IMR-90 (cell line): Measurements from ENCODE around the gene ADRA1B. TPM values are rescaled to one million over a fixed set of nuclear protein-coding genes. Genes with fewer than 3 reads are reported as not detected.

Experiments used
- ATAC-seq: fragments of 200-7000 bp; cut with Tn5 transposase; 2 replicates; pipeline ENCODE4 v1.9.1; 2020; ENCODE audit warnings: low read depth, mild to moderate bottlenecking, moderate library complexity
- BruUV-seq: library from RNA; stranded (reverse); fragments of 400-500 nt; replicated peaks from 2 replicates; lab custom pipeline; 2021; lab: Mats Ljungman, UMichigan
- CTCF ChIA-PET: fragments of 300-600 bp; formaldehyde crosslinking; extraction: SDS; loops from one replicate; lab custom pipeline; 2021; ENCODE audit warnings: antibody characterized with exemption; lab: Yijun Ruan, JAX
- POLR2A ChIA-PET: fragments of 300-600 bp; sonication (Branson Sonifier 250); formaldehyde crosslinking; loops from one replicate; lab custom pipeline; 2022; ENCODE audit warnings: antibody characterized with exemption; ENCODE audit not compliant: unreplicated experiment; lab: Charles Lee
- DNase-seq: peaks from one replicate; pipeline ENCODE4 v3.0.0; 2013
- H2AFZ ChIP-seq: replicated peaks from 2 replicates; pipeline ENCODE3; 2013; ENCODE audit warnings: low read length, mild to moderate bottlenecking; ENCODE audit not compliant: poor library complexity
- H2AK5ac ChIP-seq: 2 replicates; pipeline ENCODE4 v1.6.1; 2013; ENCODE audit warnings: low read depth, low read length, inconsistent platforms
- H2AK9ac ChIP-seq: replicated peaks from 2 replicates; pipeline ENCODE3; 2013; ENCODE audit warnings: mild to moderate bottlenecking, low read depth, low read length, moderate library complexity; ENCODE audit not compliant: poor library complexity
- H2BK120ac ChIP-seq: 2 replicates; pipeline ENCODE4 v1.6.1; 2013; ENCODE audit warnings: low read depth, low read length, inconsistent platforms
- H2BK15ac ChIP-seq: 3 replicates; pipeline ENCODE4 v1.6.1; 2013; ENCODE audit warnings: low read depth, low read length, inconsistent platforms
- H2BK20ac ChIP-seq: 2 replicates; pipeline ENCODE4 v1.6.1; 2013; ENCODE audit warnings: low read depth, mild to moderate bottlenecking, inconsistent platforms, low read length, moderate library complexity
- H2BK5ac ChIP-seq: 2 replicates; pipeline ENCODE4 v1.6.1; 2013; ENCODE audit warnings: mild to moderate bottlenecking, low read depth, low read length, inconsistent platforms; ENCODE audit not compliant: poor library complexity, severe bottlenecking
- H3K14ac ChIP-seq: replicated peaks from 2 replicates; pipeline ENCODE4 v1.6.1; 2013; ENCODE audit warnings: low read depth, low read length, inconsistent platforms
- H3K18ac ChIP-seq: 2 replicates; pipeline ENCODE4 v1.6.1; 2013; ENCODE audit warnings: low read depth, low read length, control low read depth
- H3K23ac ChIP-seq: 2 replicates; pipeline ENCODE4 v1.6.1; 2013; ENCODE audit warnings: low read depth, low read length, inconsistent platforms
- H3K27ac ChIP-seq: 2 replicates; pipeline ENCODE4 v1.5.1; 2013; ENCODE audit warnings: mild to moderate bottlenecking, control low read depth, low read length; ENCODE audit not compliant: insufficient read depth
- H3K27me3 ChIP-seq: 2 replicates; pipeline ENCODE4 v1.6.1; 2013; ENCODE audit warnings: low read length; ENCODE audit not compliant: control insufficient read depth, insufficient read depth
- H3K36me3 ChIP-seq: 2 replicates; pipeline ENCODE4 v1.6.1; 2013; ENCODE audit warnings: low read length, mixed read lengths; ENCODE audit not compliant: control insufficient read depth, insufficient read depth
- H3K4ac ChIP-seq: 2 replicates; pipeline ENCODE4 v1.6.1; 2013; ENCODE audit warnings: low read depth, low read length, inconsistent platforms
- H3K4me1 ChIP-seq: 2 replicates; pipeline ENCODE4 v1.6.1; 2013; ENCODE audit warnings: low read length, mixed read lengths; ENCODE audit not compliant: control insufficient read depth, insufficient read depth
- H3K4me2 ChIP-seq: 2 replicates; pipeline ENCODE4 v1.6.1; 2013; ENCODE audit warnings: low read depth, mild to moderate bottlenecking, control low read depth, low read length, moderate library complexity
- H3K4me3 ChIP-seq: 2 replicates; pipeline ENCODE4 v1.5.1; 2013; ENCODE audit warnings: low read depth, mild to moderate bottlenecking, control low read depth, low read length, moderate library complexity; ENCODE audit not compliant: insufficient read depth
- H3K56ac ChIP-seq: 2 replicates; pipeline ENCODE4 v1.6.1; 2013; ENCODE audit warnings: low read length, inconsistent platforms; ENCODE audit not compliant: insufficient read depth; ENCODE audit errors: extremely low read depth
- H3K79me1 ChIP-seq, 2 experiments: 2 replicates each; pipeline ENCODE4 v1.6.1; 2013; ENCODE audit warnings: low read length in 2 of 2, inconsistent platforms in 1 of 2, low read depth in 1 of 2
- H3K9ac ChIP-seq: 2 replicates; pipeline ENCODE4 v1.6.1; 2013; ENCODE audit warnings: low read depth, low read length, control low read depth
- H3K9me1 ChIP-seq: 2 replicates; pipeline ENCODE4 v1.6.1; 2013; ENCODE audit warnings: low read length, inconsistent platforms; ENCODE audit not compliant: insufficient read depth
- H3K9me3 ChIP-seq: 2 replicates; pipeline ENCODE4 v1.6.1; 2013; ENCODE audit warnings: low read length; ENCODE audit not compliant: control insufficient read depth, insufficient read depth
- H4K20me1 ChIP-seq: 2 replicates; pipeline ENCODE4 v1.6.1; 2013; ENCODE audit warnings: low read length, inconsistent platforms; ENCODE audit not compliant: insufficient read depth
- H4K5ac ChIP-seq: 2 replicates; pipeline ENCODE4 v1.6.1; 2013; ENCODE audit warnings: mild to moderate bottlenecking, low read depth, low read length, control low read depth
- H4K8ac ChIP-seq, 2 experiments: 2 replicates each; pipeline ENCODE4 v1.6.1; 2013; ENCODE audit warnings: low read depth in 2 of 2, low read length in 2 of 2, control low read depth in 1 of 2, inconsistent platforms in 1 of 2
- H4K91ac ChIP-seq: 2 replicates; pipeline ENCODE4 v1.6.1; 2013; ENCODE audit warnings: low read depth, low read length, inconsistent platforms; ENCODE audit not compliant: insufficient read depth
- FOS ChIP-seq: fragments of 150-350 bp; IDR thresholded peaks from 2 replicates; pipeline ENCODE4 v1.6.1; 2016; ENCODE audit warnings: low read depth, low read length
- MAFK ChIP-seq: IDR thresholded peaks from 2 replicates; pipeline ENCODE4 v1.6.1; 2012; ENCODE audit warnings: low read depth, low read length, improper control_type of control experiment
- MAZ ChIP-seq: IDR thresholded peaks from 2 replicates; pipeline ENCODE4 v1.6.1; 2012; ENCODE audit warnings: low read depth, mild to moderate bottlenecking, low read length, improper control_type of control experiment, moderate library complexity, borderline replicate concordance
- NFE2L2 ChIP-seq: fragments of 150-350 bp; IDR thresholded peaks from 2 replicates; pipeline ENCODE4 v1.6.1; 2016; ENCODE audit warnings: low read depth, mild to moderate bottlenecking, low read length
- POLR2A ChIP-seq: IDR thresholded peaks from 2 replicates; pipeline ENCODE4 v1.6.1; 2012; ENCODE audit warnings: mild to moderate bottlenecking, low read depth, low read length
- RAD21 ChIP-seq: IDR thresholded peaks from 2 replicates; pipeline ENCODE4 v1.6.1; 2012; ENCODE audit warnings: low read length, improper control_type of control experiment
- WGBS, 2 experiments: methylation state at CpG; one replicate each; pipeline versions ENCODE4 v1.1.5 to v1.1.7; 2013; ENCODE audit warnings: missing lambda C conversion rate in 2 of 2; ENCODE audit not compliant: insufficient read length in 1 of 2; ENCODE audit errors: extremely low coverage in 2 of 2; 5-methylcytosine and 5-hydroxymethylcytosine counted together
- dilution Hi-C: fragments of 300-500 bp; cut with HindIII; formaldehyde crosslinking; loops from one replicate; pipeline ENCODE4 v1.14.3; 2018; ENCODE audit warnings: low sequenced_read_pairs; ENCODE audit not compliant: unreplicated experiment
- in situ Hi-C: fragments of 300-500 bp; cut with MboI; formaldehyde crosslinking; loops from 3 replicates; pipeline ENCODE4 v1.14.3; 2019; ENCODE audit warnings: low sequenced_read_pairs, inconsistent platforms, mixed read lengths
- intact Hi-C: fragments of 100-400 bp; cut with micrococcal nuclease; formaldehyde crosslinking; loops from 2 replicates; pipeline ENCODE4 v1.10.0; 2022
- polyA plus RNA-seq, 3 experiments: library from polyadenylated mRNA; depleted of rRNA; stranded (reverse); fragments of >200 nt; gene quantifications; 2 replicates each; pipeline ENCODE4 v1.2.3, GENCODE V29; 2012; ENCODE audit warnings: low replicate concordance in 1 of 3
- total RNA-seq: library from RNA; depleted of rRNA; stranded (reverse); fragments of >200 nt; gene quantifications from 2 replicates; pipeline ENCODE4 v1.2.3, GENCODE V29; 2012
- TF ChIP-seq, protein P1 (sequence below): fragments of 150-350 bp; IDR thresholded peaks from 2 replicates; pipeline ENCODE4 v1.6.1; 2017; ENCODE audit warnings: mild to moderate bottlenecking, antibody characterized with exemption, low read length, low read depth

The ADRA1B gene
- total and polyA plus RNA-seq, 2 of the 4 experiments (the other 2 are of a cell fraction): 0.18 to 1.5 TPM

GRCh38 chr5:159971514-159971913, 55.2 kb downstream of the ADRA1B start:
- in situ Hi-C loops (loop anchor here (25.0 kb wide), 1 partner anchor 809 kb away; no protein-coding TSS in a partner anchor), intact Hi-C loops (loop anchor here (10.0 kb wide), 3 partner anchors 207 to 807 kb away; partner anchors contain the start of gene RNF145), dilution Hi-C loops (no loop called here)
- peak overlapping the region; percentile 69 for H3K18ac ChIP-seq
- H3K56ac ChIP-seq: peak overlapping the region; percentile 51; the same call in 1 of the 2 replicates
- H2AK5ac ChIP-seq: peak overlapping the region; percentile 85
- no peaks in the 10 kb centered on the region for H3K9me3 ChIP-seq
- H2AK9ac ChIP-seq: no peak overlapping the region
- H3K9me1 ChIP-seq: peaks cover 21% of the 10 kb centered on the region
- H4K5ac ChIP-seq: peak overlapping the region; percentile 90
- BruUV-seq: no TSS peak
- peak overlapping the region; percentile 71 to 80 for H4K8ac ChIP-seq
- no peaks in the 10 kb centered on the region for H3K27me3 ChIP-seq
- H2BK5ac ChIP-seq: peak overlapping the region; percentile 83
- H3K4me2 ChIP-seq: peak overlapping the region; percentile 32; the same call in 1 of the 2 replicates
- CTCF ChIA-PET: interaction anchor here (0.6 kb wide), 1 partner anchor 112 kb away, joined by 4 read pairs; no protein-coding TSS in a partner anchor
- POLR2A ChIA-PET: no interaction called here
- peak overlapping the region; percentile 87; the same call in 2 of the 3 replicates for H2BK15ac ChIP-seq
- H3K9ac ChIP-seq: no peak overlapping the region
- H3K4me3 ChIP-seq: no peak overlapping the region
- H3K14ac ChIP-seq: peak overlapping the region; percentile 89
- WGBS, 2 experiments: 100% methylated on average over 1 of the region's 11 CpGs; no CpG with 5 or more reads in 1 of the 2 experiments
- peak overlapping the region; percentile 74 for H3K23ac ChIP-seq
- peak overlapping the region; percentile 98 for H2BK20ac ChIP-seq
- no peak for TF ChIP-seq FOS
- TF ChIP-seq NFE2L2: no peak
- TF ChIP-seq POLR2A: no peak
- TF ChIP-seq MAZ: no peak
- no peak for TF ChIP-seq RAD21
- TF ChIP-seq MAFK: no peak
- TF ChIP-seq, protein P1, sequence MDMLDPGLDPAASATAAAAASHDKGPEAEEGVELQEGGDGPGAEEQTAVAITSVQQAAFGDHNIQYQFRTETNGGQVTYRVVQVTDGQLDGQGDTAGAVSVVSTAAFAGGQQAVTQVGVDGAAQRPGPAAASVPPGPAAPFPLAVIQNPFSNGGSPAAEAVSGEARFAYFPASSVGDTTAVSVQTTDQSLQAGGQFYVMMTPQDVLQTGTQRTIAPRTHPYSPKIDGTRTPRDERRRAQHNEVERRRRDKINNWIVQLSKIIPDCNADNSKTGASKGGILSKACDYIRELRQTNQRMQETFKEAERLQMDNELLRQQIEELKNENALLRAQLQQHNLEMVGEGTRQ: no peak
- H3K4ac ChIP-seq: peak overlapping the region; percentile 94
- DNase-seq (no peak), ATAC-seq (no peak)
- H2BK120ac ChIP-seq: peak overlapping the region; percentile 97
- peaks cover 3% of the 10 kb centered on the region; the same call in 1 of the 2 replicates for H4K20me1 ChIP-seq
- peak overlapping the region; percentile 91 for H4K91ac ChIP-seq
- H3K4me1 ChIP-seq: peaks cover 23% of the 10 kb centered on the region
- H3K27ac ChIP-seq: peak overlapping the region; percentile 66; the same call in 1 of the 2 replicates
- peak overlapping the region; percentile 79 for H2AFZ ChIP-seq
- H3K79me1 ChIP-seq: peaks cover 0 to 5% of the 10 kb centered on the region in 2 experiments; a peak in 2 of 4 replicates
- H3K36me3 ChIP-seq: no peaks in the 10 kb centered on the region
